ENCODE data around the gene SORCS2.
A peak's percentile ranks its signal among the peaks of the same experiment; 100 is the strongest.

The SORCS2 gene

DNA sequence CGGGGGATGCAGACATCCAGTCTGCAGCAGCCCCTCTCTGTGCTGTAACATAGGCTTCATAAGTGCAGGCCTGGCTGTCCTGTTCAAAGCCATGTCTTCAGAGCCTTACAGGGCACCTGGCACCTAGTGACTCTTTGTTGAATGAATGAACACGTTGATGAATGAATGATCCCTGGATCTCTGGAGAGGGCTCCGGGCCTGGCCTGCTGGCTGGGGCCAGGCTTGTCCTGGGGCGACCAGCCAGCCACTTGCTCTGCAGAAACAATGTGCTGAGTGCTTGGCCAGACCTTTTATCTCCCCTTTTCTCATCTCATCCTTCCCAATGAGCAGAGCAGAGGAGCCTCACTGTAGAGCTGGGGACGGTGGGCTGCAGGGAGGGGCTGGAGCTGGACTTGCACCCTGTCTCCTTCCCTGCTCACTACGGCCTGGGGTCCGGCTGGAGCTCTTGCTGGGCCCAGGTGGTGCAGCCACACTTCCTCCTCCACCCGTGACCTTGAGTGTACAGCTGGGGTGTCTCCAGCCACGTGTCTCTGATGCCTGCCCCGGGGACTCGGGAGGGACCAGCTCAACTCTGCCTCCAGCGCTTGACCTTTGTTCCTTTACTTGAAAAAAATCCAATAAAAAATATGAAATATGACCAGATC is 164.5 kb downstream of the SORCS2 start:
- no peak for DNase-seq (ENCODE audit: low spot score)

DNA sequence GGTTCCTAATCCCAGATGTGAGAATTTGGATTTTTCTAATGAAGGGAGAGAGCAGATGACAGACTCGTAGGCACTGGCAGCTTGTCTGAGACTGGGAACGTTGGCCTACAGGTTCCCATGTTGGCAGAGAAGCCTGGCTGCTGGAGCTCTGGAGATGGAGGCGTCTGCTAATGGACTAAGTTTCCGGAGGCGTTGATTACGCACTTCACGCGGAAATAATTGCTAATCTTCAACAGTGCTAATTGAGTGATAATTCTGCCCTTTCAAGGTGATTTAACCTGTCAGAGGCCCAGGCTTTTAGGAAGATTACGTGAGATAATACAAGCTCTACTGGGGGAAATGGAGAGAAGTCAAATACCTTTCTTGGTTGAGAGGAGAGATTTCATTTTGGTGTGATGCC is 165.0 kb downstream of the SORCS2 start:
- DNase-seq (ENCODE audit: low spot score) = no peak

DNA sequence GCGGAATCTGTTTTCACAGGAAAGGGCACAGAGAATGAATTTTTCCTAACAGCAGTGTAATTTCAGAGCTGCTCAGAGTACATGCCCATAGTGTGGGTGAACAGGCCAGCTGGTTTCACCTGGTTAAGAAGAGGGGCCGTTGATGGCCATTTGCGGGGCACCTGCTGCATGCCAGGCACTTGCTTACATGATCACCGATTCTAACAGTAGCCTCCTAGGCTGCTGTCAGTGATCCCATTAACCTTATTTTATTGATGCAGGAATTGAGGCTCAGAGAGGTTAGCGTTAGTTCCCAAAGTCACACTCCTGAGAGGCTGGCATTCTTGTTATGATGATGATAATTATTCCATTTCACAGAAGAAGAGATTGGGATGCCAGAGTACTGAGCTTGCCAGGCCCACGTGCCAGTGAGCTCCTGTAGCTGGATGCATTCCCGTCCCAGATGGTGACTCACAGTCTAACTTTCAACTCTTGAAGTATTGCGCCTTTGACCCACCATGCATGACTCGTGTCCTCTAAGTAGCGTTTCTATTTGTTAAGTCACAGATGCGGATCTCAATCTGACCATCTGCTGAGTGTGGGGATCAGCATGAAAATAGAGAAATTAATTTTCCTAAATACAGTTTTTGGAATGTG is 165.9 kb downstream of the SORCS2 start:
- DNase-seq (ENCODE audit: low spot score) = peak; percentile 52

DNA sequence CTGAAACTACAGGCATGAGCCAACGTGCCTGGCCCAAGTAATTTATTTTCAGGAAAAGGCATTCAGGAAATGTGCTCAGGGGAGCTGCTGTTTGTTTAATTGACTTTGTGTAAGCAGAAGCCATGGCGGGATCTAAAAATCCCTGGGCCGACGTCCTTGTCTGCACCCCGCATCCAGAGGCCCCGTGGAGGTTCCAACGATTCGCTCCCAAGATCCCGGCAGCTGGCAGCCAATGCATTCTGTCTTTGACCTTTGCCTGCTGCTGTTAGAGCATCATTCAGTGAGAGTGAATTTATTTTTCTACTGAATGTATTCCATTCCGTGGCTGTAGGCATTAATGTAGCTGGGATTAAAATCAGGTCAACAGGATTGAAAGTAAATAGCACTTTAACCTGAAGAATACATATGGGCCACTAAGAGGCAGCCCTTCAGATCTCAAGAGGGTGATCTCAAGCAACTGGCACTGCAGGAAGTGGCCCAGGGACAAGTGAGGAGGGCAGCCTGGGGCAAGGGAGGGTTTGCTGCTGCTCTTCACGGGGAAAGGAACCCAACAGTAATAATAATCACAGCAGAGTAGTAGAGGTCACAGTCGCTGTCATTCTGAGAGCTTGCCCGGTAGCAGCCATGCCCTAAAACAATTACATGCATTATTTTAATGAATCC is 167.2 kb downstream of the SORCS2 start:
- DNase-seq (ENCODE audit: low spot score) = no peak

DNA sequence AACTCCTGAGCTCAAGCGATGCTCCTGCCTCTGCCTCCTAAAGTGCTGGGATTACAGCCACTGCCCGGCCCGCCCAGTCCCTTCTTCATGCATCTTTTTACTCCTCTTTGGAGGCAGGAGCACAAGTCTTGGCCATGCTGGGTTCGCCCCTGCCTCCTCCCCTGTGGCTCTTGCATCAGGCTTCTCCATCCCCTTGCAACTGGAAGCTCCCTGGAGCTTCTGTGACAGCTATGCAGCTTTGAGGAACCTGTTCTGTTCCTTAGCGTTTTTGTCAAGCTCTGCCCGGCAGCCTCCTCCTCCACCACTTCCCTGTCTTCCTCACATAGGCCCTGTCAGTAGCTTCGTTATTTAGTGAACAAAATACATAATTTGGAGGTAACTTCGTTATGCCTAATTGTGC is 168.5 kb downstream of the SORCS2 start:
- no peak for DNase-seq (ENCODE audit: low spot score)

DNA sequence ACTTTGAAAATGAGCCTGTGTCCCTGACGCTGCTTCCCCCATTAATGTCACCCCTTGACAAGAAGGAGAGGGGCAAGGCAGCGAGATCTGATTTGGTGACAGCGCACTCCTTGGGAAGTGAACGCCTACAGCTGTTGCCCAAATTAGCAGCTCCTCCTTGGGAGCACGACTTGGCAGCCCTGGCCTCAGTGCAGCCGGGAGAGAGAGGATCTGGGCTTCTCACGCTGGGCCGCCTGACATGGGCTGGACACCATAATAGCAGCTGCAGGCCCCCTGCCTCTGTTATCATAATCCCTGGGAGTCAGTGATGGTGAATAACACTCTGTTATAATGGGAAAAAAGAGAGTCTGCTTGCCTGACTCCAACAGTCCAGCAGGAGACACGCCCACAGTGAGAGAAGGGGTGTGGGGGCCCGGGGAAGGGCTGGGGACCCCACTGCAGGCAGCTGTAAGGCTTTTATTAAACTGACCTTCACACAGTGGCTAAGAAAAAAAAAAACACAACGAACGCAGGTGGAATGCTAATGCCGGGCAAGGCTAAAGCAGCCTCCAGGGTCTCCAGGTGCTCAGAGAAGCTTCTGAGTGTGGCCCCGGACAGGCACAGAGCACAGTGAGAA is 169.1 kb downstream of the SORCS2 start:
- no peak for DNase-seq (ENCODE audit: low spot score)

DNA sequence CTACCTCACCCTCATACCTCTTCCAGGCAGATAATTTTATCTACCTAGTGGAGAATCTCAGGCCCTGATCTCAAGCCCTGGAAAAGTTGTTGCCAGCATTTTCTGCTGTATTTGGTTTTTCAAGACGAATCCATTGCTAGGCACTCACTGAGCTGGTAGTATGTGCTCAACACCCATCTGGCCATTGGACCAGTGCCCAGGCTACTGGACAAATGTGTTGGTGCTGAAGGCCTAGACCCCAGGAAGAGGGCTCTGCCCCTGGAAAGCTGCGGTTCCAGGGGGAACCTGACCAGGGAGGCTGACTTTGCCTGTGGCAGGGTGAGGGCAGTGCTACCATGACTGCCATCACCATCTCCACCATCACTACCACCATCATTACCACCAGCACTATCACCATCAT is 170.0 kb downstream of the SORCS2 start:
- DNase-seq (ENCODE audit: low spot score) = no peak

DNA sequence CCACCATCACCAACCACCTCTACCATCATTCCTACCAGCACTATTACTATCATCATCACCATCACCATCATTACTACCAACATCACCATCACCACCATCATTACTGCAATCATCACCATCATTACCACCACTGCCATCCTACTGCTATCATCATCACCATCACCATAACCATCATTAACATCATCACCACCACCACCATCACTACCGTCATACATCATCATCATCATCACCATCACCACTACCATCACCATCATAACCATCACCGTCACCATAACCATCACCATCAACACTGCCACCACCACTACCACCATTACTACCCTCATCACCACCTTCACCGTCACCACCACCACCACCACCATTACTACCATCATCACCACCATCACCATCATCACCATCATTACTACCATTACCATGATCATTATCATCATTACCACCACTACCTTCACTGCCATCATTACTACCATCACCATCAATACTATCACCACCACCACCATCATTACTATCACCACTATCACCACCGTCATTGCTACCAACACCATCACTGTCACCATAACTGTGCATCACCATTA is 170.6 kb downstream of the SORCS2 start:
- no peak for DNase-seq (ENCODE audit: low spot score)

DNA sequence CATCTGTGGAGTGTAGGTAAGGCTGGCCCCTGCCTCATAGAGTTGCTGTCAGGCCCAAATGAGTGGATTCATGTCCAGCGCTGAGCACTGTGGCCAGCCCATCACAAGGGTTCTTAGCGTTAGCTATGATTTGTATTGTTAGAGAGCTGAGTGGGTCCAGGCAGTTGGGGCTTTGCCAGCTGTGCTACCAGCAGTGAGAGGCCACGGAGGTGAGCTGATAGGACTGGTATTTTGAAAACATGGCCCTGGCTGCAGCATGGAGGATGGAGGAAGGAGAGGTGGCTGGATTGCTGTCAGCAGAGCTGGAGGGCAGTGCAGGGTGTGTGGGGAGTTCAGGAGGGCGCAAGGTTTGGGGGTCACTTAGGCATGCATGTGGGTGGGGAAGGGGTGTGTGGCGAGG is 172.6 kb downstream of the SORCS2 start:
- no peak for DNase-seq (ENCODE audit: low spot score)

DNA sequence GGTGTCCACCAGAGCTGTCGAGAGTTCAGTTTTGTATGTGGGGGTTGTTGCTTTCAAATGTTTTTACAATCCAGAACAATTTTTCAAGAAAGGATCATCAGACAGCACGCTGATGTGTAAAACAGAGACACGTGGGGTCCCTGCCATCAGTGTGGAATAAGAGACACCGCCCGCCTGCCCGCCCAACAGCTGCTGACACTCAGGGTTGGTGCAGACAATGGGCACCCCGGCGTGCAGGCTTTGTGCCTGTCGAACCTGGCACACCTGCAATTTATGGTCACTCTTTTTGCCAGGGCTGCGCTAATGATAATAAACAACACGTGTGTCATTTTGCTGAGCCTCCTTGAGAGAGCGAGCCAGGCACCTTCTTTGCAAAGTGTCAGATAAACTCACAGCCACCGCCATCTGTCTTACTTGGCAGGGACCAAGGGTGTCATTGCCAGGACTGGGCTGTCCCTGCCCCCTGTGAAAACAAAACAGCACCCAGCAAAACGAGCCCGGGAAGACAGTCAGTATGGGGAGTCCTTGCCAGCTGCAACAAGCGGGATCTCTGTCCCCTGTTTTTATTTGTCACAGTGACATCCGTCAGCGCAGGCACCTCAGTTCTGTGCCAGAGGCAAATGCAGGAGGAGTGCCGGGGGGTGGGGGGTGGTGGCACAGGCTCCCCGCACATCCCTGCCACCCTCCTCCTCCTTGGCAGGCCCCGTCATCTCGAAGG is 173.3 kb downstream of the SORCS2 start:
- DNase-seq (ENCODE audit: low spot score) = no peak

DNA sequence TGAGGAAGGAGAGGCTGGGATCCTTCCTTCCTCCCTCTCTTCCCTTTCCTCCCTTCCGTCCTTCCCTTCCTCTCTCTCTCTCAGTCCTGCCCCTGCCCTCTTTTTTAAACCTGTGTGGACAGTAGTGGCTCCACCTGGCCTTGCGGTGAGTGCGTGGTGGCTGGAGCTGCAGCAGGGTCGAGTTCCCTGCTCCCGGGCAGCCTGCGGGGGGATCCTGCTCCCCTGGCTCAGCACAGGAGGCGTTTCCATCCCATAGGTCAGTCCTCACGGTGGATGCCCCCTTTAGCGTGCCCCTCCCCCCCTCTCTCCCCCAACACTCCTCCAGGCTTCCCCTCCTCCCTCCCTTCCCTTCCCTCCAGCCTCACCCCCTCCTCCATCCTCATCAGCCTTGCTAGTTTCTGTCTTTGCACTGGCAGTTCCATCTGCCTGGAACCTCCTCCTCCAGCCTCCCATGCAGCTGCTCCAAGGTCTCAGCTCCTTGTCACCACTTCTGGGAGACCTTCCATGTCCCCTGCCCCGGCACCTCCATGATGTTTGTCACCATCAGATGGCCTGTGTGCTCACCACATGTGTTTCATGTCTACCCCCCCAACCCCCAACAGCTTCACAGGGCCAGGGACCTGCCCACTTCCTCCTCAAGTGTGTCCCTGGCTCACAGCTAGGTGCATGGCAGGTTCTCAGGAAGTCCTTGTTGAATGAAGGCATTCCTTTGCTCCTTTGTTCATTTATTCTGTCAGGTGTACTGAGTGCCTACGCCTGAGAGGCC is 174.0 kb downstream of the SORCS2 start:
- no peak for DNase-seq (ENCODE audit: low spot score)

DNA sequence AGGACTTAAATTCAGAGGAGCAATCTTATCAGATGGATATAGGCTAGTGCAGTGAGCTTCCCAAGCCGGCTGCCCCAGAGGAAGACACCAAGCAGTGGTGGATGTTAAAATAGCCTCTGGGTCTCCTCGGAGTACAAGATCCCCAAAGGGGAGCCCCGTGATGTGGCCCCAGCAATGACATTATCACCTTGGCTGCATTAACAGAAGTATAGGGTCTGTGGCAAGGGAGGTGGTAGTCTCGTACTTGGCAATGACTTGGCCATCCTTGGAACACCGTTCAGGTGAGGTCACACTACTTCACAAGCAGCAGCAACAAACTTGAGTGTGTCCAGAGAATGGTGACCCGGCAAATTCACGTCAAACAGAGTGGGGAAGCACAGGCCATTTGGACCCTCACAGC is 174.6 kb downstream of the SORCS2 start:
- DNase-seq (ENCODE audit: low spot score) = no peak

DNA sequence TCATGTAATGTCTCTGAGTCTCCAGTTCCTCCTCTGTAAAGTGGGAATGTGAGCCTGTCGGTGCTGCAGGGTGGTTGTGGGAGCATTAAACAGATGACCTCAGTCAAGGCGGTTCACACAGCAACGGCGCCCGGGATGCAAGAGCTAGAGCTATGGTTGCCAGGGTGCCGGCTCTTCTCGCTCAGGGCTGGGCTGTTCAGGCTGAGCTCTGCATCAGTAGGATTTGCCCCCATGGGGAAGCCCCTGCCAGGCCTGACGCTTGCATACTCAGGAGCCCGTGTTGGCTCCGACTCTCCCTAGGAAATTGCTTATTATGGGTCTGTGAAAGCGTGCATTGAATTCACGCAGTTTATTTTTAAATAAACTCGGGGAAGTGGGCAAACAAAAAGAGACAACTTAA is 175.1 kb downstream of the SORCS2 start:
- no peak for DNase-seq (ENCODE audit: low spot score)

DNA sequence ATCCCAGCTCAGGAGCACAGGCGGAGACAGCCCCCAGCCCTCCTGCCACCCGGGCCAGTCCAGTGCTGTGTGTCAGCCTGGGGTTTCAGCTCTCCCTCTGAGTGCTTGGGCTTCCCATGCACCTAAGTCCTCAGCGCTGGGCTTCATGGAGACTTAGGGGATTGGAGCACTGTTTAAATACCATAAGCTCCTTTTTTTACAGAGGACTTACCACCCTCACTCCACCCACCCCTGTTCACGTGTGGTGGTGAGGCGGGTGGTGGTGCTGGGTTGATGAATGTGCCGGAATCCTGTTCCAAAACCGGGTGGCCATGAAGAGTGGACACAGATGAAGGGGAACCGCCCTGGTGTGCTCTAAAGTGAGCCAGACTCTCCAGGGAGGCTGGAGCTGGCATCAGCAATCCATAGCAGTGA is 175.5 kb downstream of the SORCS2 start:
- DNase-seq (ENCODE audit: low spot score) = no peak

DNA sequence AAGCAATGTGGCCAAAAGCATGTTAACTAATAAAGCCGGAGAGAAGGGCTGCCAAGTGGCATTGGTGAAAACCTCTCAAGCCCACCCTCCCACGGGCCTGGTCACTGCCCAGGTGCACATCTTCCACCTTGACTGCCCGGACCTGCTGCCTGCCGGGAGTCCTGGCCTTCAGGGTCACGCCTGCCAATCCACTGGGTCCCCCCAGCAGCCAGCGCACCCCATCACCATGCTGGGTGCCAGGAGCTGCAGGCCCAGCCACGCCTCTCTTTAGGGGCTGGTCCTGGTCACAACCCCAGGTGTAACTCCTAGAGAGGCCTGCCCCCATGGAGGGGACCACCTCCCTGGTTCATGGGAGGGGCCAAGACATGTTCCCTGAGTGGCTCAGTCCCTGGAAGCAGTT is 176.0 kb downstream of the SORCS2 start:
- no peak for DNase-seq (ENCODE audit: low spot score)

DNA sequence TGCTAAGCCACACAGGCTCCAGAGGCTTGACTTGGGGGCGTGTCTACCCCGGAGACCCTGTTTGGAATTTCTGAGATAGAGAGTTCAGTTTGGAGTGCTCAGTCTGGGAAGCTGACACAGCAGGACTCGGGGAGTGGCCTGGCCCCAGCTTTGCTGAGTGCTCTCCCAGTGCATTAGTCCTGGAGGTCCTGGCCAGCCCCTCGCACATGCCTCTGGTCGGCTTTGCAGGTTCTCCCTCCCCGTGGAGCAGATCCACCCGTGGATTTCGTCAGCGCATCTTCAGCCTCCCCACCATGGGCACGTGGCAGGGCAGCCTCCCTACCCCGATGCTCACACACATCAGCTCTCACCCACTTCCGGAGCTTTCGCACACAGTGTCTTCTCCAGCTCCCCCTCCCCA is 177.2 kb downstream of the SORCS2 start:
- DNase-seq (ENCODE audit: low spot score) = no peak

DNA sequence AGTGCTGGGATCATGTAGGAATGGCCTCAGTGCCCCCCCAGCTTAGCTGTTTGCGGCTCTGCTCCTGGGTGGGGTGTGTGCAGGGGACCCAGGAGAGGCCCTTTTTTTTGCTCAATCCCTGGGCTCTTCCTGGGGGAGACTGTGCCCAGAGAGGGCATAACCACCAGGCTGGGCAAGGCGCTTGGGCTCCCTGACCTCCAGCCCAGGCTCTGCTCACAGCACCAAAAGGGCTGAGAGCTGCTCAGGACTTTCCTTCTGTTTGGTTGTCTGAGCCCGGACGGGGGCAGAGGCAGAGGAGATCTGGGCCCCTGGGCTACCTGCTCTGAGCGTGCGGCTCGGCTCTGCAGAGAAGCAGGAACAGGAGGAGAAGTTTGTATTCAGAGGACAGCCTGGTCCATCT is 177.7 kb downstream of the SORCS2 start:
- no peak for DNase-seq (ENCODE audit: low spot score)

DNA sequence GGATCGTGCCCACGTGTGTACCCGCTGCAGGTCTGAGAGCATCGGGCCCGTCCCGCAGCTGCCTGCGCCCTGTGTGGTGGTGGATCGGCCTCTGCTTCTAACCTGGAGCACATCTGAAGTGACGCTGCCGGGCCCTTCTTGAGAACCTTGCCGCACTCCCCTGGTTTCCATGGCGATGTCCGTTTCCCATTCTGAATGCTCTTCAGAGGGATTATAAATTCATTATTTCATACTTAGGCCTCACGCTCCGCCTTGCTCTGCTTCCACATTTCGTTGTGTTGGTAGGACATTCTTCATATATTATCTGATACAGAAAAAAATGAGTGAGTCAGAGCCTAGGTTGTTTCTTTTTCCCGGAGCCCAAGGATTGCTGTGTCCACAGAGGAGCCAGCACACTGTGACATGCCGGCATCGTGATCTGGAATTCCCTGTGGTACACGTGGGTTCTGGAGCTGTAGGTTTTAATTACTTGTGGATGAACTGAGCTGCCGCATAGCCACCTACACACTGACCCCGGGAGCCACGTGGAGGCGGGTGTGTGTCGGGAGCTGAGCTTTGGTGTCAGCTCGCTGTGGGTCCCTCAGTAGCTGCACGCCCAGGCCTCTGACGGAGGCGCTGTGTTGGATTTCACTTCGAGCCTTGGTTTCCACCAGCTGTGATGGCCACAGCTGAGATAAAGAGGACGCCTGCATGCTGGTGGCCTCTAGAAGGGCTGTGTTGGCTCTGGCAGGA is 179.0 kb downstream of the SORCS2 start:
- DNase-seq (ENCODE audit: low spot score) = no peak

DNA sequence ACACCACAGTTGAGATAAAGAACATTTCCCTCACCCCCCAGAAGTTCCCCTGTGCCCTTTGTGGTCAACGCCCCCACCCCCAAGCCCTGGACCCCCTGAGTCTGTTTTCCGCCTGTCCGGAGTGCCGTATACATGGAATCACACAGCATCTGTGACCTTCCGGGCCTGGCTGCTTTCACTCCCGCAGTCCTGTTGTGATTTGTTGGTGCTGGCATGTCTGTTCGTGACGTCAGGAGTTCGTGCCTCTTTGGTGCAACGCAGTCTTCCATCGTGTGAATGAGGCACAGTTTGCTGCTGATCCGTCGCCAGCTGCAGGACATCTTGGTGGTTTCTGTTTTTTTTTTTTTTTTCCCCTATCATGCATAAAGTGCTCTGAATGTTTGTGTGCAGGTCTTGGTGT is 180.3 kb downstream of the SORCS2 start:
- DNase-seq (ENCODE audit: low spot score) = no peak

DNA sequence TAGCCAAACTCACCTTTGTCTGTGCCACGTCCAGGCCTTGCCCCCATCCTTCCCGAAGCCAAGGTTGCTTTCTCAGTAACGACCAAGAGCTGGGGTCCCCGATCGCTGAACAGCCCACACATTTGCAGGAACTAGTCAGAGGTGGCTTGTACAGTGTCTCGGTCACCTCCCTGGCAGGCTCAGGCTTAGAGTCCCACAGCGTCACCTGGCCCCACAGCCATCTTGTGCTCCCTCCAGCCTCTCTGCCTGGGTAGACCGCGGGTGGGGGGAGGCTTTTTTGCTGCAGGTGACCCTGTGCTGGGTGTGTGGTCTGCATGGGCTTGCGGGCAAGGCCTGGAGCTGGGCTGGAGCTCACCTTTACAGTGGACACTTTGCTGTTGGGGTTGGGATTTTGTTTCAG is 182.2 kb downstream of the SORCS2 start:
- DNase-seq (ENCODE audit: low spot score) = no peak

DNA sequence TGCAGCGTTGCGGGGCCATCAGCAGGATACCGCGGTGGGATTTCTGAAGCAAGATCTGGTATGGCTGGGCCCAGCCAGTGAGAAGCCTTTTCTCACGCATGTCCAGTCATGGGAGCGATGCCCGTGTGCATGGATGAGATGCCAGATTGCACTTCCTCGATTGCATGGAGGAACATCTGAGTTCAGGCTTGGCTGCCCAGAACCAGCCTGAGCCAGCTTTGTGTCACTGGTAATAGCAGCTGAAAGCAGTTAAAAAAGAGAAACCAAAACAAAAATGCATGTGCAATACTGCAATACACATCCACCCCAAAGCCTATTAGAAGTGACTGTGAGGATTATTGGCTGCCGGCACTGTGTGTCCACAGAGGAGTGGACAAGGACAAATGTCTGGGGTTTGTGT is 183.1 kb downstream of the SORCS2 start:
- no peak for DNase-seq (ENCODE audit: low spot score)

Measured in kidney capillary endothelial cell (primary cell).